Fibroblast of lung (primary cell): ENCODE data around the gene TRIM44. TPM values are rescaled to one million over a fixed set of nuclear protein-coding genes. Genes with fewer than 3 reads are reported as not detected.

Experiments
- DNase-seq, 2 donors: peaks; one replicate each; pipeline versions ENCODE4 v3.0.0 to v3.0.0-alpha.2; 2010; ENCODE audit warnings: low read depth in 2 of 2
- H2AFZ ChIP-seq: 2 replicates; pipeline ENCODE4 v1.5.1; 2012; ENCODE audit warnings: low read length, control low read depth, inconsistent platforms
- H3K27ac ChIP-seq: 2 replicates; pipeline ENCODE4 v1.5.1; 2011; ENCODE audit warnings: low read length, control low read depth; ENCODE audit not compliant: insufficient read depth
- H3K27me3 ChIP-seq: 2 replicates; pipeline ENCODE4 v1.5.1; 2011; ENCODE audit warnings: mild to moderate bottlenecking, low read length; ENCODE audit not compliant: control insufficient read depth, insufficient read depth
- H3K36me3 ChIP-seq: 2 replicates; pipeline ENCODE4 v1.5.1; 2011; ENCODE audit warnings: low read length; ENCODE audit not compliant: control insufficient read depth, insufficient read depth
- H3K4me1 ChIP-seq: 2 replicates; pipeline ENCODE4 v1.5.1; 2011; ENCODE audit warnings: low read length; ENCODE audit not compliant: control insufficient read depth, insufficient read depth; ENCODE audit errors: extremely low read depth
- H3K4me2 ChIP-seq: 2 replicates; pipeline ENCODE4 v1.5.1; 2011; ENCODE audit warnings: low read length, control low read depth; ENCODE audit not compliant: insufficient read depth; ENCODE audit errors: extremely low read depth
- H3K4me3 ChIP-seq, 4 experiments: fragments of 200-600 bp in 1 of 4; sonication (generic) in 1 of 4; replicated peaks in 1 of 4; 2 replicates each; pipeline ENCODE4 v1.5.1; 2011 to 2016; ENCODE audit warnings: low read length in 4 of 4, low read depth in 3 of 4, mild to moderate bottlenecking in 3 of 4, control low read depth in 2 of 4, inconsistent platforms in 1 of 4, mixed read lengths in 1 of 4; ENCODE audit not compliant: insufficient read depth in 1 of 4; ENCODE audit errors: control extremely low read depth in 1 of 4
- H3K79me2 ChIP-seq: 2 replicates; pipeline ENCODE4 v1.5.1; 2012; ENCODE audit warnings: mild to moderate bottlenecking, low read length, inconsistent platforms; ENCODE audit not compliant: control insufficient read depth, insufficient read depth
- H3K9ac ChIP-seq: 2 replicates; pipeline ENCODE4 v1.5.1; 2011; ENCODE audit warnings: mild to moderate bottlenecking, low read length, control low read depth; ENCODE audit not compliant: insufficient read depth
- H3K9me3 ChIP-seq: 2 replicates; pipeline ENCODE4 v1.5.1; 2012; ENCODE audit warnings: low read depth, low read length; ENCODE audit not compliant: control insufficient read depth, insufficient read depth
- H4K20me1 ChIP-seq: 2 replicates; pipeline ENCODE4 v1.5.1; 2011; ENCODE audit warnings: low read length; ENCODE audit not compliant: control insufficient read depth, insufficient read depth; ENCODE audit errors: extremely low read depth
- EZH2 ChIP-seq: IDR thresholded peaks from 2 replicates; pipeline ENCODE4 v1.5.1; 2012; ENCODE audit warnings: low read length, control low read depth, mild to moderate bottlenecking; ENCODE audit errors: missing control alignments
- polyA plus RNA-seq, 2 donors: library from polyadenylated mRNA; depleted of rRNA in 1 of 2; stranded (reverse) in 1 of 2; unstranded in 1 of 2; fragments of >200 nt; gene quantifications; 2 replicates each; pipeline ENCODE4 v1.2.1, GENCODE V29; 2011 to 2012; ENCODE audit warnings: missing spikeins in 1 of 2
- total RNA-seq: library from RNA; depleted of rRNA; stranded (reverse); fragments of >200 nt; gene quantifications from 2 replicates; pipeline ENCODE4 v1.2.1, GENCODE V29; 2014
- TF ChIP-seq, protein P1 (sequence below), 2 donors: IDR thresholded peaks in 1 of 2; conservative IDR thresholded peaks in 1 of 2; 1 replicate in 1 of 2; 2 replicates in 1 of 2; pipeline ENCODE4 v1.5.1; 2011 to 2012; ENCODE audit warnings: low read length in 2 of 2, control low read depth in 1 of 2, inconsistent platforms in 1 of 2, low read depth in 1 of 2, mild to moderate bottlenecking in 1 of 2

TRIM44 gene
- total and polyA plus RNA-seq, 2 donors (not counting 1 experiment from before 2014, with no cell fraction given): 10.4 to 78.3 TPM

DNA sequence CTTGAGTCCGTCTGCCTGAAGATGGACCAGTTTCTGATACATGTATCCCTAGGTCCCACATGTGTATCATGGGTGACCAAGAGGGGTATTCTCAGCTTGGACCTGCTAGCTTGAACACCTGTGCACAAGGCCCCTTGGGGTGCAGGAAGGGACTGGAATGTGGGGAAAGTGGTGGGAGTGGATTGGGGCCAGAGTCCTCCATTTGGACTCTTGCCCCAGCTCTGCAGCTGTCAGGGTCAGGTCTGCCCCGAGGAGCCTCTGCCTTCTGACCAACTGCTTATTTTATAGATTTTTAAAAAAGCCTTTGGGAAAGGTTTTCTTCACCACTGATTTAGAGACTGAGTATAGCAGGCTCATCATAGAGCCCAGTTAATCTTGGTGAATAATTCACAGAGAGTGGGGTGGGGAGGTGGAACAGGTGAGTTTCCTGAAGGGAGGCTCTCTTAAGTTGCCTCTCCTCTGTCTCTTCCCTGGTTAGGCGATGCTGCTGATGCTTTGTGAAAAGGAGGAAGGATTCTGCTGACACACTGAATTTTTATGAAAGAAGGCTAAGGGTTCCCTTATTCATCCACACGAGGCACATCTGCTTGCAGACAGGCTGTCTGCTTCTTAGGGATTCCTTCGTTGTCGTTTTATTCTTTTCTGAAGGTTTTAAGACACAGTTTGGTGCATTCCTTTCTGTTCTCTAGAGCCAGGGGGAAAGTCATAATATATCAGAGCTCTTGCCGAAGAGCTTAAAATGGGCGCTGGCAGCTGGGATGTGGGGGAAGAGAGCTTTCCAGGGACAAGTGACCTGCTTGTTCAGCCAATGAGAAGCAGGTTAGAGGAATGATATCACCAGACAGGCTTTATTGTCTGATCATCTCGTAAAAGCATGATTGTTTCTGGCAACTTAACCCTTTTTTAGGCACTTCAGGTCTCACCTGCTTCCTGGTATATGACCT, 19.9 kb downstream of the TRIM44 start:
- Histone ChIP-seq H3K27ac (no peak overlapping the region), H4K20me1 (no peaks in the 10 kb centered on the region), H3K9me3 (no peaks in the 10 kb centered on the region), H3K4me1 (peaks cover 4% of the 10 kb centered on the region), H3K9ac (no peak overlapping the region), H3K79me2 (peaks cover 29% of the 10 kb centered on the region), H3K4me3 (no peak overlapping the region), H2AFZ (no peak overlapping the region), H3K4me2 (peak overlapping the region; percentile 15), H3K27me3 (no peaks in the 10 kb centered on the region), H3K36me3 (no peaks in the 10 kb centered on the region)
- DNase-seq: peak; percentile 19 to 29
- no peak for TF ChIP-seq EZH2
- TF ChIP-seq, protein P1, sequence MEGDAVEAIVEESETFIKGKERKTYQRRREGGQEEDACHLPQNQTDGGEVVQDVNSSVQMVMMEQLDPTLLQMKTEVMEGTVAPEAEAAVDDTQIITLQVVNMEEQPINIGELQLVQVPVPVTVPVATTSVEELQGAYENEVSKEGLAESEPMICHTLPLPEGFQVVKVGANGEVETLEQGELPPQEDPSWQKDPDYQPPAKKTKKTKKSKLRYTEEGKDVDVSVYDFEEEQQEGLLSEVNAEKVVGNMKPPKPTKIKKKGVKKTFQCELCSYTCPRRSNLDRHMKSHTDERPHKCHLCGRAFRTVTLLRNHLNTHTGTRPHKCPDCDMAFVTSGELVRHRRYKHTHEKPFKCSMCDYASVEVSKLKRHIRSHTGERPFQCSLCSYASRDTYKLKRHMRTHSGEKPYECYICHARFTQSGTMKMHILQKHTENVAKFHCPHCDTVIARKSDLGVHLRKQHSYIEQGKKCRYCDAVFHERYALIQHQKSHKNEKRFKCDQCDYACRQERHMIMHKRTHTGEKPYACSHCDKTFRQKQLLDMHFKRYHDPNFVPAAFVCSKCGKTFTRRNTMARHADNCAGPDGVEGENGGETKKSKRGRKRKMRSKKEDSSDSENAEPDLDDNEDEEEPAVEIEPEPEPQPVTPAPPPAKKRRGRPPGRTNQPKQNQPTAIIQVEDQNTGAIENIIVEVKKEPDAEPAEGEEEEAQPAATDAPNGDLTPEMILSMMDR (conservative IDR thresholded peaks at IDR 0.05 in 1 of 2, IDR thresholded peaks at IDR 0.05 in 1 of 2; ENCODE audit: low read depth in 1 of 2, low read length in 2 of 2): no peak

DNA sequence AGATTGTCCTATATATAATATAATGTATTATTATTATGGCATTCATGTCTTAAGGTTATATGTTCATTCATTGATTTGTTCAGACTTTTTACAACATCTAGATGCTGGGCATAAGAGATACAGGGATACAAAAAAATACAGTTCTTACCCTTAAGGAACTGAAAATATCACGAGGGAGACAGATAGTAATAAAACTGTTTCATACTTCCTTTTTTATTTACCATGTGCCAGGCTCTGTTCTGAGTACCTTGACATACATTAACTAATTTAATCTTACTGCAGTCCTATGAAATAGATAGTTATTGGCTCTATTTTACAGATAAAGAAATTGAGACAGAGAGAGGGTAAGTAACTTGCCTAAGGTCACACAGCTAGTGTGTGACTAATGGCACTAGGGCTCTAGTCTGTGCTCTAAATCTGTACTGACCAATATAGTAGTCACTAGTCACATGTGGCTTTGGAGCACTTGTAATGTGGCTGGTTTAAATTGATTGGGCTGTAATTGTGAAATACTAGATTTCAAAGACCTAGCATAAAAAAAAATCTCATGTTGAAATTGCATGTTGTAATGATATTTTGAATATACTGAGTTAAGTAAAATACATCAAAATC, 21.3 kb downstream of the TRIM44 start:
- DNase-seq: peak in 1 of 2 donors; percentile 53
- Histone ChIP-seq H3K4me3 (no peak overlapping the region), H4K20me1 (no peaks in the 10 kb centered on the region)

DNA sequence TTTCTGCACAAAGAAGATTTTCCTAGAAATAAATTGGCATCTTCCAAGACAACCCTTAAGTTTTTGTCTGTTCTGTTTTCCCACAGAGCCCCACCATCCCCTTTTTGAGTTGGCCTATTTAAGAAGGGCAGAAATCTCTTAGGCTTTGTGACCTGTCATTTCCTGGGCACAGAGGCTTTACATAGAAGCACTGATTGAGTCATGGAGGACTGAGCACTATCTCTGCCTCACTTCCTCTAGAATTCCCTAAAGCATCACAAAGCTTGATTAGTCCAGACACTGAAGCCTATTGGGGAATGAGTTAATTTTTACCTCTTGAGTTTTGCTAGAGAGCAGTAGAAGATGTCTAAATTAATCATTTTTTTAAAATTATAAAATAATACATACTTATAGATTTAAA, 25.4 kb downstream of the TRIM44 start:
- Histone ChIP-seq H3K27ac (no peak overlapping the region), H4K20me1 (no peaks in the 10 kb centered on the region), H3K9ac (no peak overlapping the region), H3K4me1 (peaks cover under 1% of the 10 kb centered on the region), H3K9me3 (no peaks in the 10 kb centered on the region), H3K4me3 (no peak overlapping the region), H3K4me2 (no peak overlapping the region), H2AFZ (no peak overlapping the region), H3K27me3 (no peaks in the 10 kb centered on the region), H3K79me2 (peaks cover 6% of the 10 kb centered on the region), H3K36me3 (peaks cover 2% of the 10 kb centered on the region)
- peak in 1 of 2 donors; percentile 36 for DNase-seq
- TF ChIP-seq EZH2: no peak

More for the DNA sequence above, 21.3 kb downstream of the TRIM44 start:
- H3K9me3 ChIP-seq: no peaks in the 10 kb centered on the region
- H3K27ac ChIP-seq: no peak overlapping the region
- H3K4me1 ChIP-seq: peaks cover 4% of the 10 kb centered on the region
- peaks cover 2% of the 10 kb centered on the region for H3K36me3 ChIP-seq
- no peak overlapping the region for H2AFZ ChIP-seq
- TF ChIP-seq EZH2: no peak
- TF ChIP-seq, protein P1 (conservative IDR thresholded peaks at IDR 0.05 in 1 of 2, IDR thresholded peaks at IDR 0.05 in 1 of 2; ENCODE audit: low read depth in 1 of 2, low read length in 2 of 2): no peak
- peaks cover 23% of the 10 kb centered on the region for H3K79me2 ChIP-seq
- no peak overlapping the region for H3K4me2 ChIP-seq
- H3K27me3 ChIP-seq: no peaks in the 10 kb centered on the region
- no peak overlapping the region for H3K9ac ChIP-seq
